T-helper 22 cell (primary cell): ENCODE measurements around the gene ALOX5AP.

ENCODE experiments used
- DNase-seq: peaks from one replicate; pipeline ENCODE4 v3.0.0-alpha.2; 2020; ENCODE audit warnings: low read depth

ALOX5AP gene

GRCh38 chr13:30762643-30763042, 27.3 kb downstream of the ALOX5AP start:
- DNase-seq = no peak

- no peak for DNase-seq
These were observed 28.6 kb downstream of the ALOX5AP start for GRCh38 chr13:30763786-30764413.

- DNase-seq = no peak
These were observed 30.9 kb downstream of the ALOX5AP start for GRCh38 chr13:30766231-30766630.

- no peak for DNase-seq
These were observed 35.6 kb downstream of the ALOX5AP start for GRCh38 chr13:30770929-30771328.

- DNase-seq = no peak
These were observed 38.2 kb downstream of the ALOX5AP start for GRCh38 chr13:30773561-30773960.

- DNase-seq = peak; percentile 16
These were observed 38.9 kb downstream of the ALOX5AP start for GRCh38 chr13:30774214-30774730.

- no peak for DNase-seq
These were observed 41.3 kb downstream of the ALOX5AP start for GRCh38 chr13:30776661-30777060.

GRCh38 chr13:30779016-30779415, 43.7 kb downstream of the ALOX5AP start:
- no peak for DNase-seq

GRCh38 chr13:30779608-30780007, 44.3 kb downstream of the ALOX5AP start:
- no peak for DNase-seq

- no peak for DNase-seq
These were observed 45.1 kb downstream of the ALOX5AP start for GRCh38 chr13:30780338-30780981.

- DNase-seq = no peak
These were observed 50.0 kb downstream of the ALOX5AP start for GRCh38 chr13:30785191-30785850.

- DNase-seq = no peak
These were observed 51.3 kb downstream of the ALOX5AP start for GRCh38 chr13:30786648-30787047.

GRCh38 chr13:30787738-30788525, 52.6 kb downstream of the ALOX5AP start:
- DNase-seq = no peak

- no peak for DNase-seq
These were observed 54.0 kb downstream of the ALOX5AP start for GRCh38 chr13:30789166-30789862.

GRCh38 chr13:30790592-30790991, 55.2 kb downstream of the ALOX5AP start:
- no peak for DNase-seq

- no peak for DNase-seq
These were observed 56.1 kb downstream of the ALOX5AP start for GRCh38 chr13:30791354-30792001.

GRCh38 chr13:30792285-30793000, 57.1 kb downstream of the ALOX5AP start:
- no peak for DNase-seq

- no peak for DNase-seq
These were observed 60.8 kb downstream of the ALOX5AP start for GRCh38 chr13:30796132-30796572.

- no peak for DNase-seq
These were observed 61.6 kb downstream of the ALOX5AP start for GRCh38 chr13:30796631-30797601.
